Limb (tissue), 2 donors: ENCODE results near the gene DNAL4.

Source experiments
- DNase-seq, 2 donors: peaks; one replicate each; pipeline ENCODE4 v3.0.0-alpha.2; 2016; ENCODE audit errors: extremely low spot score in 2 of 2

Gene DNAL4

DNA sequence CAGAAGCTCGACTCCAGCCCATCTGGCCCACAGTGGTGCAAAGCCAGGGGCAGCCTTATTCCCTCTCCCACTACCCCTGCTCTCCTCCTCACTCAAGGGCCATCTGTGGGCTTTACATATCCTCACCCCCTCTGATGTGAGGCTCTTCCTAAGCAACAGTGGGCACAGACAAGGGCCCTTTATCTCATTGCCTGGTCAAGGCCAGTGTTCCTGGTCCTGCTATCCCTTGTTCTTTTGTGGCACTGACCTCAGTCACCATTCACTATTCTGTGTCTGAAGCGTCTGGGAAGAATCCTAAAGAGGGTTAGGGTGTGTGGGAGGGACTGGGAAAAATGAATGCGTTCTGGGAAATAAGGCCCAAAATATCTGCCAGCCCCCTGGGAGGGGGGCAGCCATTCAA lies 7.3 kb downstream of the DNAL4 start:
- DNase-seq, result no peak

DNA sequence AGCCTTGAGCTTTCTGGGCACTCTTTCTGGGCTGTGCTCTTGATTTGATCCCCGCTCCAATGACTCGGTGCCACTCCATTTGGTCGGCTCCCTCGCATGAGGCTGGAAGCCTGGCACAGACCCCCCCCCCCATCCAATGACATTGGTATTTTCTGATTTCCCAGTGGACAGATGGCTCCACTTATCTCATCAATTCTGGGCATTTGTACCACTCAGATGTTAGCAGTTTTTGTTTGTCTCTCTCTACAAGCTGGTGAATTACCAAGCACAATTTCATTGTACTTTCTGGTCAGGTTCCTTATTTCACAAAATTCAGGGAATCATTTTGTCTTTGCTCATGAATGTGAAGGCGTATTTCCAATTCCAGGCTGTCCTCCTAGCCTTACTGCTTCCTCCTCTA lies 9.1 kb downstream of the DNAL4 start:
- no peak for DNase-seq

DNA sequence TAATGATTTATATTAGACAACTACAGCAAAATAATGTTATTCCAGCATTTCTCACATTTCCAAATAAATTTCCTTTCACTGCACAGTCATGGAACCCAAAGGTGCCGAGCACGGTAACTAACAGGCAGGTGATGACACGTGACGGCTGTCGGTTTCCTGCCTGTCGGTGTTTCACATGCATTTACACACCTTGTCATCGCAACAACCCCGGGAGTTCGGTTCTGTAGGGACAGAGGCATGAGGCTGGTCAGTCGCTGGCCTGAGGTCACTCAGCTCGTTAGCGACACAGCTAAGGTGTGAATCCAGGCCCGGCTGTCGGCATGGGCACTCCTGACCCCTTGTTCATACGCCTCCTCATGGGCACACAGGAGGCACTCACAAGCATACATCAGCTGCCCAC lies 9.9 kb downstream of the DNAL4 start:
- no peak for DNase-seq

DNA sequence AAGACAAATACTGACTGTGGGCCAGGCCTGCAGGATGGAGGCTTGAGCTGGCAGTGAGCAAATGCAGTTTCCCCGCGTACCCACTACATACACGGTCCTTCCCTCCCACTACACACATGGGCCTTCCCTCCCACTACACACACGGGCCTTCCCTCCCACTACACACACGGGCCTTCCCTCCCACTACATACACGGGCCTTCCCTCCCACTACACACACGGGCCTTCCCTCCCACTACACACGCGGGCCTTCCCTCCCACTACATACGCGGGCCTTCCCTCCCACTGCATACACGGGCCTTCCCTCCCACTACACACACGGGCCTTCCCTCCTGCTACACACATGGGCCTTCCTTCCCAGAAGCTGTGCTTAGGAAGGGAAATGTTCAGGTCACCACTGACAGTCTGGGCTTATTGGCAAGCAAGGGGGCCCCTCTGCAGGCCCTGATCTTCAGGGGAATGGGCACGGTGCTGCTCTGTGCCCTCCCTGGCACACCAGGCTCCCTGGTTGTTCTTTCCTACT lies 10.8 kb downstream of the DNAL4 start:
- no peak for DNase-seq

DNA sequence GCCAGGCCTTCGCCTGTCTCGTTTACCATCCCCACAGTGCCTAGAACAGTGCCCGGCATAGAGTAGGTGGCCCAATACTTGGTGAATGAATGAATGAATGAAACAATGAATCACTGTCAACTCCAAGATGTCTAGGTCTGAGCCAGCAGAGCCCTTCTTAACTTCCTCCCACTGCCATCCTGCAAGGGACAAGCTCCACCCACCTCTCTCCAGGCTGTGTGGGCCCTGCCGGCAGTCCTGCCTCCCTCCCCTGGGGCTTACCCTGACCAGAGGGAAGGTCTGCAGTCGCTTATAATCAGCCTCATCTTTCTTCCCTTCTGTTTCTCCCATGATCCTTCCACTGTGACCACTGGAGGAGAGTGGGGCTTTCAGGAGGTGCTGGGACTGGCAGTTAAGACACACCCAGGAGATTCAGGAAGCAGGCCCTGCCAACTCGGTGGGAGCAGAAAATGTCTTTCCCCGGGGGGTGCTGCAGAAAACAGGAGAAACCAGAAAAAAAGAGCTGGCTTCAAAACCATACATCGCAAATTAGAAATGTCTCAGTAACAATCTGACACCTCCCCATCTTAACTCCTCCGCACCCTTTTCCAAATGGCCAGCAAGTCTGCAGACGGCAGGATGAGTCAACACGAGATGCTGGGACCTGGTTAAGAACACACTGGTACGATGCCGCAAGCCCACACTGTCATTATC lies 11.4 kb downstream of the DNAL4 start:
- DNase-seq, result no peak

DNA sequence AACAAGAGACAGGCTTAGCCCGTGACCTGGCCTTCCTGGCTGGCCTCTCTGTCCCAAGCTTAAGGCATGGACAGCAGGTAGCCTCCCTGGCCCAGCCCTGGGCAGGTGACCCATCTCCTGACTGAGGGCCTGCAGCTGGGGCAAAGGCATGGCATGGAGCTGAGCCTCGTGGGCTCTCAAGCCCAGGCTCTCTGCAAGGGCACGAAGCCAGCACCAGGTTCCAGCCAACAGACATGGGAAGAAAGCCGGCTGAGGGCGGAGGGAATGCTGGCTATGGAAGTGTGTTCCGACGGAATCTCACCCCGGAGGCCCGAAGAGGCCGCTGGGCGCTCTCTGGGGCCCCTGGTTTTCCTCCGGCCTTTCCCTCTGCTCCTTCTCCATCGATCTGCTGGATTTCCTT lies 12.9 kb downstream of the DNAL4 start:
- DNase-seq, result no peak

DNA sequence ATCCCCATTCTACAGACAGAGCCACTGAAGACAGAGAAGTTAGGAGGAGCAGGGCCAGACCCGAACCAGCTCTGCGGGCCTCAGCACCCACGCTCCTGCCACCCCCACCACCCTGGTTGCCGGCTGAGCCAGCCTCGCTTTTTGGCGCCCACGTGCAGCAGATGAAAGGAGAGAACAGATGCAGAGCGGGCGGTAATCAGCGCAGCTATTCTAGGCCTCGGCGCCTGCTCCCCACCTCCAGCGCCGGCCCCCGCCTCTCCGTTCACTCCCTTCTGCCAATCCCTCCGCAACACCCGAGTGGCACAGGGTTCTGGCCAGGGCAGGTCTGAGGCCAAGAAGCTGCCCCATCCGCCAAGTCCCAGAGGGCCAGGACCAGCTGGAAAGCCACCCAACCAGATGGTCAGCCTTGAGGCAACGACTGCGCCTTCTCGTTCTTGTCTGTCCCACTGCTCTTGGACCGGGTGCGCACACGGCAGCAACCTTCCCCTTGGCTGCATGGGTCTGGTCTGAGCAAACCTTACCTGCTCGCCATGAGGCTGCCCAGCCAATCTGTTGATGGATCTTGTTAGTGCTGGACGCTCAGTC lies 16.8 kb downstream of the DNAL4 start:
- DNase-seq, result no peak

DNA sequence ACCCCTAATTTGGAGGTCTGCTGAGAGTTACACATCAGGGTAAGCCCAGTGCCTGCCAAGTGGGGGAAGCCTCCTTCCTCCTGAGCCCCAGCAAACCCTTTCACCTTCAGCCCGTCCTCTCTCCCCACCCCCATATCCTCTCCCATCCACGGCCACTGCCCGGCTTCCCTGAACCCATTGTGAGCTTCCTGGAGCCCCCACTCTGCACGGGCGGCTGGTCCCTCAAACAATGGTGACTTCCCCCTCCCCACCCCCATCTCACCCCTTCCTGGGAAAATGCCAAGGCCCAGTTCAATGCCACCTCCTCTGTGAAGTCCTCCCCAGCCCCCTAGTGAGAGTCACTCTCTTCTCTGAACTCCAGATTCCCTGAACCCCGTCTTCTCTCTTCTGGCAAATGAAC lies 17.9 kb downstream of the DNAL4 start:
- DNase-seq, result no peak

DNA sequence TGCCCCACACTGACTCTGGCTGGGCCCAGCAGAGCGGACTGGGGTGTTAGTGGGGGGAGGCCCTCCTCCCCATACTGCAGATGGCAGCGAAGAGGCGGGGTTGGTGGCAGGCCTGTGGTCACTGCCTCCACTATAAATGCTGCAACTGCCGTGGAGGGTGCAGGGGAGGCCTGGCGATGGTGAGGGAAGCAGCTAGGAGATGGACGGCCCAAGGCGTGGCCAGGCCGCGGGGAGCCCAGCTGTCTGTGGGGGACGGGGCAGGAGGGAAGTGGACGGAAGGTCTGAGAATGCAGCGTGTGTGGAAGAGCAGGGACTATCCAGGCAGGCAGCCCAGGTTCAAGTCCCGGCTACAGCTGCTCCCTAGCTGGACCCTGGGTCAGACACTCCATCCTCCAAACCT lies 18.3 kb downstream of the DNAL4 start:
- DNase-seq, result no peak

DNA sequence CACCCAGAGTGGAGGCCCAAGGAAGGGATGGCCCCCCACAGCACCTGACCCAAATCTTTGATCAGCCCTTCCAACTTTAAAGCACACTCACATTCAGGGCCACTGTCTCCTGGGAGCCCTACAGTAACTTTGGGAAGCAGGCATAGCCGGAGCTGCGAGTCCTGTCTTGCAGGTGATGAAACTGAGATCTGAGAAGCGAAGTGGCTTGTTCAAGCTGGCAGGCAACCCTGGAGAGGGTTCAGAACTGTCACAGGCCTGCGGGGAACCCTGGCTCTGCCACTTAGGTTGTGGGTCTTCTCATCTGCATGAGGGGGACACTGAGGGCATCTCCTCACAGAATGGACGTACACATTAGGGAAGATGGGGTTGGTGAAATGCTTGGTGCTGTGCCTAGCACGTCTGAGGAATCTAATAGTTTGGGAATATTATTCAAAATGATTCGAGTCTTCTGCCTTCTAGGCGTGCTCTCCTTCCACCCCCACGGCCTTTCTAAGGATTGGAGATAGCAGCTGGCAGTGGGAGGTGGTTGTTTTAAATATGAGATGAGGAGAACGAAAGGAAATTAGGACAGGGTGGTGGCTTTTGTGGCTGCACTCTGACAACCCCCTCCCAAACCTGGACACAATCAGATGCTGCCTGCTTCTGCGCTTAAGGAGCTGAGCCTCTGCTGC lies 19.3 kb downstream of the DNAL4 start:
- DNase-seq, result no peak

DNA sequence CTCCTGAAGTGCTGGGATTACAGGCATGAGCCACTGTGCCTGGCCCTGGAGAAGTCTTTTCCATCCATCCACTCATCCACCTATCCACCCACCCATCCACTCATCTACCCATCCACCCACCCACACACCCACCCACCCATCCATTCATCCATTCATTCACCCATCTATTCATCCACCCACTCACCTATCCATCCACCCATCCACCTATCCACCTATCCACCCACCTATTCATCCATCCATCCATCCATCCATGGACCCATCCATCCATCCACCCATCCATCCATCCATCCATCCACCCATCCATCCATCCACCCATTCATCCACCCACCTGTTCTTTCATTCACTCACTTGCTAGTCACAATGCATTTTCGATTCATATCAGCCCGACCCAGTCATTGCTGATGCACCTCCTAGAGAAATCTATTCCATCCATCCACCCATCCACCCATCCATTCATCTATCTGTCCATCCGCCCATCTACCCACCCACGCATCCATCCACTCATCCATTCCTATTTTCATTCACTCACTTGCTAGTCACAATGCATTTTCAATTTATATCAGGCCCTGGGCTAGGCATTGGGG lies 20.5 kb downstream of the DNAL4 start:
- DNase-seq, result no peak

DNA sequence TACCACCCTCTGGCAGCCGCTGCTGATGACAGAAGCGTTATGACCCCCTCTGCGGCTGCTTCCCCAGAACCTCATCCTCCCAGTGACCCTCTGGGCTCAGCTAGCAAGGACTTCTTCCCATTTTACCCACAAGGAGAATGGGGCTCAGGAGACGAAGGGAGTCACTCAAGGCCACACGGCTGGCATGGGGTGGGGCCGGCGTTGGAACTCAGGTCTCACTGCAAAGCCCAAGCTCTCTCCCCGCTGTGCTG lies 21.4 kb downstream of the DNAL4 start:
- DNase-seq, result no peak

DNA sequence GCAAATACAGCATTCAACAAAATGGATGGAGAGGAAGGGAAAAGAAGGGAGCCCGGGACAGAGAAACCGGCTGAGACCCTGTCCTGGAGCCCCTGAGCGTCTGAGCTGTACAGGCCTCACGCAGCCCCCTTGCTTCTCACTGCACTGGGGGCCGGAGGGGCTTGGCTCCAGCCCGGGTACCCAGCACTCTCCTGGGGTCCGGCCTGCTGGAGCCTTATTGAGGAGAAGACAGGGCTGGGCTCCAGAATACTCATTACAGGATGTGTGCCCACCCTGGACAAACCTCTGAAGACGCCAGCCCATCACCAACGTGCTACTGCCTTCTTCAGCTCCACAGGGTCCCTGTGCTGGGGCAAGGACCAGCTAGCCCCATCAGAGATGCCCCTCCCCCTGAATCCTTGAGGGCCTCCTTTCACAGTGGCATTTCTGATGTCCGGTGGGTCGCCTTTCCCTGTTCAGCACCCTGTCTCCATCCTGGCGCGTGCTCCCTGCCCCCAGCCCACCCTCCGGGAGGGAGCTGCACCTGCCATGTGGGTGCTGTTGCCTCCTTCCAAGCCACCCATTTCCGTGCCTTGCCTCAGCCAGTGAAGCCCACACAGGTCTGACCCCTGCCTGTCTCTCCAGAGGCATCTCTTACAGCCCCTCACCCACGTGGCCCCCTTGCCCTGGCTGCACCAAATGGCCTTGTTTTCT lies 23.5 kb downstream of the DNAL4 start:
- DNase-seq, result no peak

DNA sequence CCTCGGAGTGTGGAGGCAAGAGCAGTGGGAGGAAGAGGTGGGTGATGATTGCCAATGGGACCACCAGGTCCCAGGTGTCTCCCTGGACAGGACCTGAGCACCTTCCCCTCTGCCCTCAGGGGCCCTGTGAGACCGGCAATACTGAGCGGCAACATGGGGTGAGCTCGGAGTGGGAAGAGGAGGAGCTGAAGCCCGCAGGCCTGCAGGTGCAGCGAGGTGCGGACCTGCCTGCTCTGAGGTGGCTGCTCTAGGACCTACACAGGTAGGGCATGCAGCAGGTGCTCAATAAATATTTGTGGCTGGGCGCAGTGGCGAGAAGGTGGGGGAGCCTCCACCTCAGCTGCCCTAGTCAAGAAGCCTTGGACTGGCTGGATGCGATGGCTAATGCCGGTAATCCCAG lies 25.9 kb downstream of the DNAL4 start:
- DNase-seq, result no peak

DNA sequence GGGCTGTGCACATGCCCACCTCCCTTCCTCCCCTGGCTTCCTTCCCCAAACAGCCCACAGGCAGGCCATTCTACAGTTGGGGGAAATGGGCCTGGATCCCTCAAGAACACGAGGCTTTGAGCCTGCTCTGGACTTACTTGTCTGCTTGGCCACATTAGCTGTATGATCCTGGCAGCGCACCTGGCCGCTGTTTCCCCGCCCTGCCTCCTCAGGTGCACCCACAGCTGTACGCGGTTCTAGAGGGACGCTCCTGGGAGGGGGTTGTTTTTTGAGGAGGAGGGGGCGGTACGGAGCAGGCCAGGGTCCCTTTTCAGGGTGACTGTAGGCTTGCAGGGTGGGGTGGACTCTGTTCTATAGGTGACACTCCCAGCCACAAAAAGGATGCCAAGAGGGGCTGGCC lies 26.6 kb downstream of the DNAL4 start:
- no peak for DNase-seq

DNA sequence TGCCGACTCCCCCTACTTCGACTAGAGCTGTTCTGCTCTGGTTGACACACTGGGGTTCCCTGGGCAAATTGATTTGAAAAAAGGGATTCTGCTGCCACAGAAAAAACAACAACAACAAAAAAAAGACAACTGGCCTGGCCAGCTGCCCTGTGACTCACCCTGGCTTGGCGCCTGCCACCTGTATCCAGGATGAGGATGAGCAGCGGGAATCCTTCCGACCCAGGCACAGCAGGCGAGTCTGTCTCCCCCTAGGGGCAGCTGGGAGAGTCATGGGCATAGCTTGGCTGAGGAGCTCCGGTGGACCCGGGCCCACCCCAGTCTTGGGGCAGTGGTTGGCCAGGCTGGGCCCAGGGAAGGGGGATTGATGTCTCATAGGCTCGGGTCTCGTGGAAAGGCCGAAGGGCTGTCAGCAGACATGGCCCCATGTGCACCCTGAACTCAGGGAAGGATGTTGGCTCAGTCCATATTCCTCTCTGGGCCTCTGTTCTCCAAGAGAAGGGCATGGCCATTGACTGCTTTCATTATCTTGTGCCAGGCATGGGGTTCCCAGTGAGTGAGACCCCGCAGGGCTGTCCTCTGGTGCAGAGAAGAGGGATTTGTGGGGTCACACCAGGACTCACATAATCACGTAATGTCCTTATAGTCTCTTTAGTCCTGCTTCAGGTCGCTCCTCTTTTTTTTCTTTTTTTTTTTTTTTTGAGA lies 27.7 kb downstream of the DNAL4 start:
- DNase-seq, result no peak

DNA sequence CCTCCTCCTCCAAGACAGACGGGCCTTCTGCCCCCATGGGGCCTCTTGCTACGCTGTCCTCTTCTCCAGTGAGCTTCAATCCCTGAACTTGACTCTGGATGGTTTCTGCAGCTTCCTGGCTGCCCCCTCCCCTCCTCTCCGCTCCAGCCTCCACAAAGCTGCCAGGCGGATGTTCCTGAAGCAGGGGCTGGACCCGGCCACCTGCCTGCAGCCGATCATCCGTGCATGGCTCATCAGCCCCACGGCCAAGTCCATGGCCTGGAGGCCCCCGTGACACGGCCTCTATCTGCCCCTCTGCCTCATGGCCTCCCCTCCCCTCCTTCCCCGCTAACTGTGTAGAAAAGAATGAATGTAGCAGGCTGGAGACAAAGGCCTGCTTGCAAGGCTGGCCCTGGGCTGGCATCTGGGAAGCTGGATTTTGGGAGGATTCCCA lies 31.4 kb downstream of the DNAL4 start:
- no peak for DNase-seq

DNA sequence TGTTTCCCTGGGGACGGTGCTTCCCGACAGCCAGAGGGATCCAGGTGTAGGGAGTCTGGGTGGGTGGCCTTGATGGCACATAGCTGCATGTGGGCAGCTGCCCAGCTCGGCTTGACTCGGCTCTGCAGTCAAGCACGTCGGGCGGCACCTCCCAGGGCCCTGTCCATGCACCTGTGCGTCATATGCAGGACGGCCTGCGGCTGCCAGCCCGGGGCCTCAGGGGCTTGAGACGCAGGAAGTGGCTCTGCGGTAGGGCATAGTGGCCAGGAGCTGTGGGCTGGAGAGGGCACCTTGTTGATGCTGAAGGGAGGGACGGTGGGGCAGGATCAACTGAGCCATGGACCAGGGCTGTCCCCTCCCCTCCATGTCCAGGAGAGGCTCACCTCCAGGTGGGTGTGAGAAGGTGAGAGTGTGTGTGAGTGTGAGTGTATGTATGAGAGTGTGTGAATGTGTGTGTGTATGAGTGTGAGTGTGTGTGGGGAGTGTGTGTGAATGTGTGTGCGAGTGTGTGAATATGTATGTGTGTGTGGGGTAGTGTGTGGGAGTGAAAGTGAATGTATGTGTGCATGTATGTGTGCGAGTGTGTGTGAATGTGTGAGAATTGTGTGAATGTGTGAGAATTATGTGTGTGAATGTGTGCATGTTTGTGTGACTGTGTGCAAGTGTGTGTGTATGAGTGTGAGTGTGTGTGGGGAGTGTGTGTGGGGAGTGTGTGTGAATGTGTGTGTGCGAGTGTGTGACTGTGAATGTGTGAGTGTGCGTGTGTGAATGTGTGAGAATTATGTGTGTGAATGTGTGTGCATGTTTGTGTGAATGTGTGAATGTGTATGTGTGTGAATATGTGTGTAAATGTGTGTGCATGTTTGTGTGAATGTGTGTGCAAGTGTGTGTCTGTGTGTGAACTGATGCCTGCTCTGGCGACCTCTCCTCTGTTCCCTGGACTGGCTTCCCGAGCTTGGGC lies 32.5 kb downstream of the DNAL4 start:
- no peak for DNase-seq

DNA sequence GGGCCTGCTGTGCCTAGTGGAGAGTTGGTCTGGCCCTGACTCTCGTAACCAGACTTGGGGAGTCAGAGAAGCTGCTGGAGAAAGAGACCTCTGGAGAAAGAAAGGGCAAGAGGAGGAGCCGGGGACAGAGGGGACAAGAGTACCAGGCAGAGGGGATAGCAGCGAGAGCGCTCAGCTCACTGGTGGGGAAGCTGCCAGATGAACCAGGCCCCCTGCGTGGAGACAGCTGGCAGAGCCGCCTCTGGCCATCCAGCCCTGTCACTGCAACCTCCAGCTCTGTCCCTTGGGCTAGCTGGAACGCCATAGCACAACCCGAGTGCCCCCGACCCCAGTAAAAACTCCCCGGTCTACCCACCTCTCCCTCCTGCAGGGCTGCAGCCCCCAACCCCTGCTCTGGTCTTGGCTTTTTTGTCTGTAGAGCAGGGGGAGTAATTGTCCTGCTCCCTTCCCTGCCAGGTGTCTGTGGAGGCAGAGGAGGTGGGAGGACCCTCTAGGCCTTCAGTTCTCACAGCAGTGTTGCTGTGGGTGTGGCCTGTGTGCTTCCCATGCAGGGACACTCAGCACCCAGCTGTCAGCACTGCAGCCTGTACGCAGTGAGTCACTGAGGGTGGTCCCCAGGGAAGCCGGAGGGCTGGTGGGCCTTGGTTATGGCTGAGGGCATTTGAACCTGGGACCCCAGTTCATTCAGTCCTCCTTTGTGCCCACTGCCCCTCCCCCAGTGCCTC lies 33.3 kb downstream of the DNAL4 start:
- no peak for DNase-seq

DNA sequence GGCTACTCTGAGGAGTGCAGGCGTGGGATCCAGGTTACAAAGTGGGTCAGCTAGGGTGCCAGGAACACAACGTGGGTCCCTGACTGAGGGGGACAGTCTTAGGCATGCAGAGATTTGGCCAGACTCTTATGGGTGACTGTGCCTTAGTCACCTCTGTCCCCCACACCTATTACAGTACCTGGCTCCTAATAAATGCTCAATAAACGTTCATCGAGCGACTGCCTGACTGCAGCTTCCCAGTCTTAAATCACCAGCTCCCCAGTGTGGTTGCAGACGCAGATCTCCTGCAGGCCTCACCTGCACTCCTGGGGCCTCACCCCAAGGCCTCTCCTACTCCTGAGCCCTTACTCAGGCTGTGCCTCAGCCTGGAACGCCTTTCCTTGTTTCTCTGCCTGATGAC lies 34.9 kb downstream of the DNAL4 start:
- DNase-seq, result no peak
